ENCODE data around the gene PLAAT3.

DNA sequence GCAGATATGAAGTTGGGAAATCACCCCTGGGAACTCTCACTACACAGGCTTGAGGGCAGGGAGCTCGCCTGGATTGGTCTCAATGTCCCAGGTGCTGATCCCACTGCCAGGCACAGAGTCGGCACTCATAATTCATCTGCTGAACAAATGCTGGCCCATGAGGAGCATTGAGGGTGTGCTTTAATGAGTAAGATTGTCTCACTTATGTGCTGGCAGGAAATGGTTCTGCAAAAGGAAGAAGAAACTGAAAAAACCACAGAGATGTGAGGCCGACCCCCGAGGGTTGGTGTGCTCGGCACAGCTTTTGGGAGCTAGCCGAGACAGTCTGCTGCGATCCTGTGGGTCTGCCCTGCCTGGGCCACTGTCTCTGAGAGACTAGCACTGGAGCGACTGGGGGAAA is 60.5 kb downstream of the PLAAT3 start:
- TF ChIP-seq CTCF (IDR thresholded peaks at IDR 0.05) (no peak), EZH2phosphoT487 (IDR thresholded peaks at IDR 0.05) (no peak), EZH2 (IDR thresholded peaks at IDR 0.05) (no peak)

Measured in neural progenitor cell (in vitro differentiated cells).